Heart left ventricle (tissue), 13 donors: ENCODE measurements around the gene C2CD4A.

ENCODE experiments used
- CTCF ChIP-seq, 12 donors: fragments of 200-600 bp; sonication (generic) in 4 of 12; IDR thresholded peaks; one replicate each; pipeline versions ENCODE4 v1.5.0 to v1.8.0; 2018 to 2022; ENCODE audit warnings: antibody characterized with exemption in 12 of 12, mild to moderate bottlenecking in 5 of 12
- POLR2A ChIP-seq, 2 donors: fragments of 450-650 bp; IDR thresholded peaks; one replicate each; pipeline ENCODE4 v1.6.1; 2017; ENCODE audit warnings: antibody characterized with exemption in 2 of 2, mild to moderate bottlenecking in 2 of 2, moderate library complexity in 2 of 2
- donor health status: ischemic (EF 13 %, LVEDD 7.1; RV severe dilation, severe dysfunction).
- donor health status: DM: no; HTN: yes; CAD: no.
- donor health status: DM: no; HTN: no; CAD: no.
- donor health status: ischemic (EF 25% LVEDD 6.9; RV normal size, moderate dysfunction).
- donor health status: ischemic (EF 25% LVEDD 5.7; RV mildly dilated, moderate dysfunction).
- donor health status: ischemic (EF 35%, LVEDD 5.7; RV mildly dilated, moderate dysfunction).
- donor health status: nonischemic (EF 11% LVEDD 7.7; RV severe dilation, severe dysfunction).
- donor health status: DM: yes; HTN: yes; CAD: no.
- donor health status: PGD.
- donor health status: ischemic (EF 29% LVEDD 5.4; RV normal size, mild dysfunction).
- donor health status: nonischemic (EF 23%, LVEDD 6.1; RV moderate dilation, normal function).

- TF ChIP-seq CTCF (IDR thresholded peaks at IDR 0.05) (peak in 4 of 12 donors; percentile 9 to 25 (median 16)), POLR2A (IDR thresholded peaks at IDR 0.05) (no peak)
Measured at GRCh38 chr15:62066663-62067447, at the start of gene C2CD4A.
